ENCODE results near the gene HOXA10. TPM values are rescaled to one million over a fixed set of nuclear protein-coding genes. Genes with fewer than 3 reads are reported as not detected.

HOXA10 gene
- total RNA-seq (2021), result not detected in 2 replicates
- long read RNA-seq, result 0 reads

DNA sequence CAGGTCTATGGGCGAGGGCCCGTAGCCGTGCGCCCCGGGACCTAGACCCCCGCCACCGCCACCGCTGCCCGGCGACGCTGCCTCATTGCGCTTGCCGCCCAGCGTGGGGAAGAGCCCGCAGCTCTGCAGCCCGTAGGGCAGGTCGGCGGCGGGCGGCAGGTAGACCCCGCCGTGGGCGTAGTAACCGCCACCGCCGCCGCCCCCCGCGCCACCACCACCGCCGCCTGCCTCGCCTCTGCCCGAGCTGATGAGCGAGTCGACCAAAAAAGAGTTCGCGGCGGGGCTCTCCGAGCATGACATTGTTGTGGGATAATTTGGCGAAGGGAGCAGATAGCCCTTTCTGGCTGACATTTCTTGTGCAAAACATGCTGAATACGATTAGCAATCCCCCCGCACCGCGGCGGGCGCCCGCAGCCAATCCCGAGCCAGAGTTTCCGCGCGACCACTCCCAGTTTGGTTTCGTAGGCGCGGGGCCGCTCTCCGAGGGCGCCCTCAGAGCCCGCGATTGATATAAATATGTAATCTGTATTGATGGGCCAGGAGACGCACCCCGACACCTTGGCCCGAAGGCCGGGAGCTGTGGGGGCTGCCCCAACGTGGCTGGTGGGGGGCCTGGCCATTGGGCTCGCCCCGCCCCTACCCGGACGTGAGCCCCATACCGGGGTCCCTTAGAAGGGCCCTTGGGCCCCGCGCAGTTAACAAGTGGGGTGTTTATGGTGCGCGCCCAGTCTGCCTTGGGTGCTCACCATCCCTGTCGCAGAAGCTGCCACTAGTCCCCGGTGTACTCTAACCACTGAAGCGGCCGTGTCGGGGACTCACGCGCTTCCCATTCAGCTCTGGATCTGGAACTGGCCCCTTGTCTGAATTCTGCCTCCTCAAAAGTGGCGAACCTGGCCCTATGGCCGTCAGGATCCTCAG, at the start of gene HOXA10:
HOXA10 (minus strand) TSS at position 365 of the 918 bp plus-strand sequence; CDS start at position 351, 14 bp downstream.
- no peaks in the 10 kb centered on the region; a peak in 1 of 7 replicates for H3K36me3 Mint-ChIP-seq (ENCODE audit: insufficient read depth in 1 of 3, low read depth in 3 of 3)
- H3K9ac ChIP-seq (ENCODE audit: extremely low read depth, insufficient read length, low read length), result no peak within 1 kb of the TSS
- H3K18ac ChIP-seq (ENCODE audit: insufficient read length, low read depth, low read length), result no peak within 1 kb of the TSS
- H3K79me1 ChIP-seq (ENCODE audit: insufficient read depth, low read depth, low read length, poor library complexity, severe bottlenecking), result no peaks in the 10 kb centered on the region
- no CpG with 5 or more reads among the region's 82 CpGs for WGBS (ENCODE audit: extremely low coverage, insufficient read length, low lambda C conversion rate)
- no peaks in the 10 kb centered on the region for H3K23me2 ChIP-seq (ENCODE audit: insufficient read length, low read depth, low read length, poor library complexity, severe bottlenecking)
- no peak within 1 kb of the TSS for H4K8ac ChIP-seq (replicated peaks; ENCODE audit: insufficient read length, low read depth, low read length)
- H3K79me2 ChIP-seq (ENCODE audit: insufficient read depth, low read length), result no peaks in the 10 kb centered on the region
- H3K9me3 Mint-ChIP-seq, result peaks cover 6 to 22% of the 10 kb centered on the region in 2 experiments; a peak in 4 of 5 replicates
- DNase-seq, result peak; percentile 52
- no peak within 1 kb of the TSS for H4K5ac ChIP-seq (ENCODE audit: insufficient read length, low read depth, low read length)
- H2BK120ac ChIP-seq (ENCODE audit: low read depth, low read length, poor library complexity, severe bottlenecking), result no peak within 1 kb of the TSS
- no peak within 1 kb of the TSS for H3K56ac ChIP-seq (ENCODE audit: insufficient read length, low read depth, low read length)
- H3K4me2 ChIP-seq (ENCODE audit: insufficient read depth, insufficient read length, low read length), result no peak within 1 kb of the TSS
- H3K4me1 ChIP-seq (ENCODE audit: insufficient read depth, low read length), result no peaks in the 10 kb centered on the region
- H3T11ph ChIP-seq (ENCODE audit: low read length), result no peak within 1 kb of the TSS
- H2AK5ac ChIP-seq (ENCODE audit: insufficient read length, low read length), result no peak within 1 kb of the TSS
- H3K4me1 Mint-ChIP-seq, result peaks cover 0 to under 1% of the 10 kb centered on the region in 2 experiments; a peak in 2 of 4 replicates
- H4K91ac ChIP-seq (ENCODE audit: insufficient read length, low read depth, low read length), result no peak within 1 kb of the TSS
- no peak within 1 kb of the TSS for H3K14ac ChIP-seq (ENCODE audit: insufficient read depth, low read length)
- H2BK5ac ChIP-seq (ENCODE audit: insufficient read length, low read length), result no peak within 1 kb of the TSS
- H3K27me3 Mint-ChIP-seq (ENCODE audit: low read depth), result peaks cover 98% of the 10 kb centered on the region
- TF ChIP-seq, protein P1, sequence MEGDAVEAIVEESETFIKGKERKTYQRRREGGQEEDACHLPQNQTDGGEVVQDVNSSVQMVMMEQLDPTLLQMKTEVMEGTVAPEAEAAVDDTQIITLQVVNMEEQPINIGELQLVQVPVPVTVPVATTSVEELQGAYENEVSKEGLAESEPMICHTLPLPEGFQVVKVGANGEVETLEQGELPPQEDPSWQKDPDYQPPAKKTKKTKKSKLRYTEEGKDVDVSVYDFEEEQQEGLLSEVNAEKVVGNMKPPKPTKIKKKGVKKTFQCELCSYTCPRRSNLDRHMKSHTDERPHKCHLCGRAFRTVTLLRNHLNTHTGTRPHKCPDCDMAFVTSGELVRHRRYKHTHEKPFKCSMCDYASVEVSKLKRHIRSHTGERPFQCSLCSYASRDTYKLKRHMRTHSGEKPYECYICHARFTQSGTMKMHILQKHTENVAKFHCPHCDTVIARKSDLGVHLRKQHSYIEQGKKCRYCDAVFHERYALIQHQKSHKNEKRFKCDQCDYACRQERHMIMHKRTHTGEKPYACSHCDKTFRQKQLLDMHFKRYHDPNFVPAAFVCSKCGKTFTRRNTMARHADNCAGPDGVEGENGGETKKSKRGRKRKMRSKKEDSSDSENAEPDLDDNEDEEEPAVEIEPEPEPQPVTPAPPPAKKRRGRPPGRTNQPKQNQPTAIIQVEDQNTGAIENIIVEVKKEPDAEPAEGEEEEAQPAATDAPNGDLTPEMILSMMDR (conservative IDR thresholded peaks at IDR 0.05), result no peak
- no peak within 1 kb of the TSS for H3K23ac ChIP-seq (ENCODE audit: insufficient read length, low read depth, low read length)
- peak within 1 kb of the TSS in 1 of 2 experiments; percentile 55; a peak in 3 of 5 replicates for H3K4me3 Mint-ChIP-seq
- no peak within 1 kb of the TSS for H2BK20ac ChIP-seq (ENCODE audit: low read depth, low read length, poor library complexity, severe bottlenecking)
- no peak within 1 kb of the TSS for H3K27ac Mint-ChIP-seq
- H3K27me3 ChIP-seq (ENCODE audit: insufficient read depth, low read length), result peaks cover 97% of the 10 kb centered on the region
- H4K20me1 ChIP-seq (ENCODE audit: control insufficient read depth, insufficient read depth, insufficient read length), result no peaks in the 10 kb centered on the region
- H2BK15ac ChIP-seq (ENCODE audit: low read depth, low read length), result no peak within 1 kb of the TSS
- H2AFZ ChIP-seq (ENCODE audit: low read length), result no peak within 1 kb of the TSS
- H3K27ac ChIP-seq (ENCODE audit: insufficient read length, low read depth, low read length), result no peak within 1 kb of the TSS
- no peak within 1 kb of the TSS for H2BK12ac ChIP-seq (ENCODE audit: insufficient read length, low read depth, low read length)
- H3K4ac ChIP-seq (ENCODE audit: low read depth, low read length), result no peak within 1 kb of the TSS
- H3K9me3 ChIP-seq (ENCODE audit: control insufficient read depth, low read depth, low read length), result no peaks in the 10 kb centered on the region
